HL-60 (cell line): ENCODE data around the gene ZBTB21.

Source experiments
- DNase-seq, 2 experiments: peaks; one replicate each; pipeline ENCODE4 v3.0.0-alpha.2; 2010 to 2020; ENCODE audit warnings: low read depth in 1 of 2, low spot score in 1 of 2
- H3K27ac ChIP-seq: fragments of 250-450 bp; sonication (Bioruptor Pico); replicated peaks from 2 replicates; pipeline ENCODE4 v1.5.1; 2020; ENCODE audit warnings: mild to moderate bottlenecking, moderate library complexity
- H3K27me3 ChIP-seq: fragments of 250-450 bp; sonication (Bioruptor Pico); 2 replicates; pipeline ENCODE4 v1.5.1; 2021; ENCODE audit warnings: mild to moderate bottlenecking, moderate library complexity; ENCODE audit not compliant: insufficient read depth, poor library complexity, severe bottlenecking
- H3K4me3 ChIP-seq: replicated peaks from 2 replicates; pipeline ENCODE4 v1.5.1; 2011; ENCODE audit warnings: mild to moderate bottlenecking, control low read depth, low read length; ENCODE audit not compliant: insufficient read depth
- CTCF ChIP-seq: IDR thresholded peaks from one replicate; pipeline ENCODE4 v1.5.1; 2011; ENCODE audit warnings: low read length, control low read depth, inconsistent platforms; ENCODE audit not compliant: insufficient read depth
- GABPA ChIP-seq: IDR thresholded peaks from 2 replicates; pipeline ENCODE4 v1.6.1; 2012; ENCODE audit warnings: low read depth
- POLR2AphosphoS5 ChIP-seq: IDR thresholded peaks from 2 replicates; pipeline ENCODE4 v1.6.1; 2012; ENCODE audit warnings: low read depth
- SPI1 ChIP-seq: IDR thresholded peaks from 2 replicates; pipeline ENCODE4 v1.6.1; 2012; ENCODE audit warnings: low read depth, mild to moderate bottlenecking, borderline replicate concordance
- TF ChIP-seq, protein P1 (sequence below): IDR thresholded peaks from 2 replicates; pipeline ENCODE4 v1.6.1; 2012; ENCODE audit warnings: low read depth; ENCODE audit not compliant: insufficient replicate concordance

Gene ZBTB21

DNA sequence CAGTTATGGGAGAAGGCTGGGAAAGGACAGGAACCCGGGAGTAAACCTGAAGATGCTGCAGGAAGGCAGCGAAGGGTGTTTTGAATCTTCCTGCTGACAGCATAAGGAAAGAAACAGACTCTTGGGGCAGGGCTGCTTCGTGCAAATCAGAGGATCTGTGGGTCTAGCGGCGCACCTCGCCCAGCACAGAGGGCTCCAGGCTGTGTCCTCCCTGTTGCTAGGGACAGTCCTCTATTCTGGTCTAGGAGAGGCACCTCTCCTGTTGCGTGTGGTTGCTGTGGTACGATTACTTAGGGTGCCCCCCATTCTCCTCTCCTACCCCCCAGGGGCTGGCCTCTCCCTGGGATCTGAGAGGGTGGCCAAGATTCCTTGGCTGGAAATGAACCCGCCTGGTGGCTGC, 67.7 kb downstream of the ZBTB21 start:
- Histone ChIP-seq H3K27me3 (no peaks in the 10 kb centered on the region), H3K27ac (no peak overlapping the region), H3K4me3 (no peak overlapping the region)
- TF ChIP-seq GABPA = no peak
- TF ChIP-seq POLR2AphosphoS5 = no peak
- no peak for TF ChIP-seq CTCF
- TF ChIP-seq, protein P1, sequence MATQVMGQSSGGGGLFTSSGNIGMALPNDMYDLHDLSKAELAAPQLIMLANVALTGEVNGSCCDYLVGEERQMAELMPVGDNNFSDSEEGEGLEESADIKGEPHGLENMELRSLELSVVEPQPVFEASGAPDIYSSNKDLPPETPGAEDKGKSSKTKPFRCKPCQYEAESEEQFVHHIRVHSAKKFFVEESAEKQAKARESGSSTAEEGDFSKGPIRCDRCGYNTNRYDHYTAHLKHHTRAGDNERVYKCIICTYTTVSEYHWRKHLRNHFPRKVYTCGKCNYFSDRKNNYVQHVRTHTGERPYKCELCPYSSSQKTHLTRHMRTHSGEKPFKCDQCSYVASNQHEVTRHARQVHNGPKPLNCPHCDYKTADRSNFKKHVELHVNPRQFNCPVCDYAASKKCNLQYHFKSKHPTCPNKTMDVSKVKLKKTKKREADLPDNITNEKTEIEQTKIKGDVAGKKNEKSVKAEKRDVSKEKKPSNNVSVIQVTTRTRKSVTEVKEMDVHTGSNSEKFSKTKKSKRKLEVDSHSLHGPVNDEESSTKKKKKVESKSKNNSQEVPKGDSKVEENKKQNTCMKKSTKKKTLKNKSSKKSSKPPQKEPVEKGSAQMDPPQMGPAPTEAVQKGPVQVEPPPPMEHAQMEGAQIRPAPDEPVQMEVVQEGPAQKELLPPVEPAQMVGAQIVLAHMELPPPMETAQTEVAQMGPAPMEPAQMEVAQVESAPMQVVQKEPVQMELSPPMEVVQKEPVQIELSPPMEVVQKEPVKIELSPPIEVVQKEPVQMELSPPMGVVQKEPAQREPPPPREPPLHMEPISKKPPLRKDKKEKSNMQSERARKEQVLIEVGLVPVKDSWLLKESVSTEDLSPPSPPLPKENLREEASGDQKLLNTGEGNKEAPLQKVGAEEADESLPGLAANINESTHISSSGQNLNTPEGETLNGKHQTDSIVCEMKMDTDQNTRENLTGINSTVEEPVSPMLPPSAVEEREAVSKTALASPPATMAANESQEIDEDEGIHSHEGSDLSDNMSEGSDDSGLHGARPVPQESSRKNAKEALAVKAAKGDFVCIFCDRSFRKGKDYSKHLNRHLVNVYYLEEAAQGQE = no peak
- no peak for TF ChIP-seq SPI1
- DNase-seq = no peak

- Histone ChIP-seq H3K4me3 (no peak overlapping the region), H3K27ac (no peak overlapping the region), H3K27me3 (no peaks in the 10 kb centered on the region)
- TF ChIP-seq GABPA (no peak), CTCF (no peak)
- TF ChIP-seq, protein P1 = no peak
- no peak for DNase-seq
Measured at GRCh38 chr21:41941941-41942340, 68.2 kb downstream of the ZBTB21 start.

- TF ChIP-seq CTCF = no peak
- TF ChIP-seq, protein P1 = no peak
- no peak overlapping the region for H3K27ac ChIP-seq
- no peak for DNase-seq
- H3K4me3 ChIP-seq = no peak overlapping the region
- no peaks in the 10 kb centered on the region for H3K27me3 ChIP-seq
Measured at GRCh38 chr21:41940431-41940830, 69.7 kb downstream of the ZBTB21 start.
